Urinary bladder (tissue), 4 donors: ENCODE measurements around the gene HMCN2. TPM values are rescaled to one million over a fixed set of nuclear protein-coding genes. Genes with fewer than 3 reads are reported as not detected.
A peak's percentile ranks its signal among the peaks of the same experiment; 100 is the strongest.

ENCODE experiments used
- DNase-seq: peaks from one replicate; pipeline ENCODE4 v3.0.0-alpha.2; 2015; ENCODE audit errors: extremely low spot score
- H3K27ac ChIP-seq: one replicate; pipeline ENCODE4 v1.5.1; 2013; ENCODE audit warnings: low read depth, mild to moderate bottlenecking, moderate library complexity
- H3K36me3 ChIP-seq: one replicate; pipeline ENCODE4 v1.6.1; 2013; ENCODE audit warnings: mild to moderate bottlenecking, moderate library complexity; ENCODE audit not compliant: insufficient read depth
- H3K4me1 ChIP-seq: one replicate; pipeline ENCODE4 v1.6.1; 2013; ENCODE audit warnings: mild to moderate bottlenecking, moderate library complexity; ENCODE audit not compliant: insufficient read depth
- H3K4me3 ChIP-seq: one replicate; pipeline ENCODE4 v1.5.1; 2013; ENCODE audit warnings: low read depth, low read length
- WGBS: extraction: QIAGEN DNeasy Blood & Tissue Kit; methylation state at CpG from one replicate; pipeline ENCODE4 v1.1.7; 2013; 5-methylcytosine and 5-hydroxymethylcytosine counted together
- polyA plus RNA-seq: library from polyadenylated mRNA; stranded (reverse); fragments of 200-250 nt; gene quantifications from one replicate; pipeline ENCODE4 v1.2.3, GENCODE V29; 2013
- small RNA-seq: library from RNA; depleted of rRNA; stranded (forward); fragments of <200 nt; gene quantifications from one replicate; pipeline ENCODE3, GENCODE V24; 2014
- total RNA-seq: library from RNA; depleted of rRNA; stranded (reverse); fragments of >200 nt; gene quantifications from one replicate; pipeline ENCODE4 v1.2.3, GENCODE V29; 2014
- donor health status: healthy with polysubstance abuse.
- donor health status: healthy.

Gene HMCN2
- total and polyA plus RNA-seq, 2 donors: 14.6 to 15.9 TPM

GRCh38 chr9:130477564-130477963 is 212.0 kb downstream of the HMCN2 start:
- Histone ChIP-seq H3K4me1 (no peaks in the 10 kb centered on the region), H3K4me3 (no peak overlapping the region), H3K27ac (no peak overlapping the region), H3K36me3 (peaks cover 2% of the 10 kb centered on the region)
- DNase-seq: no peak
- 93% methylated on average over 12 of the region's 12 CpGs for WGBS

GRCh38 chr9:130478152-130478551 is 212.6 kb downstream of the HMCN2 start:
- no peak for DNase-seq
- Histone ChIP-seq H3K27ac (no peak overlapping the region), H3K4me1 (no peaks in the 10 kb centered on the region), H3K36me3 (peaks cover 2% of the 10 kb centered on the region), H3K4me3 (no peak overlapping the region)
- 88% methylated on average over 9 of the region's 9 CpGs for WGBS

- peaks cover 2% of the 10 kb centered on the region for H3K36me3 ChIP-seq
- no peak overlapping the region for H3K27ac ChIP-seq
- H3K4me1 ChIP-seq: no peaks in the 10 kb centered on the region
- H3K4me3 ChIP-seq: no peak overlapping the region
- 82% methylated on average over 35 of the region's 35 CpGs for WGBS
- no peak for DNase-seq
Observed at GRCh38 chr9:130478736-130479575, 213.4 kb downstream of the HMCN2 start.

- no peak for DNase-seq
- peaks cover 2% of the 10 kb centered on the region for H3K36me3 ChIP-seq
- H3K4me3 ChIP-seq: no peak overlapping the region
- no peaks in the 10 kb centered on the region for H3K4me1 ChIP-seq
- WGBS: 88% methylated on average over 19 of the region's 19 CpGs
- H3K27ac ChIP-seq: no peak overlapping the region
Observed at GRCh38 chr9:130479587-130479986, 214.0 kb downstream of the HMCN2 start.

- no peaks in the 10 kb centered on the region for H3K4me1 ChIP-seq
- WGBS: 80% methylated on average over 16 of the region's 16 CpGs
- H3K27ac ChIP-seq: no peak overlapping the region
- H3K36me3 ChIP-seq: peaks cover 2% of the 10 kb centered on the region
- no peak overlapping the region for H3K4me3 ChIP-seq
- no peak for DNase-seq
Observed at GRCh38 chr9:130480673-130481072, 215.1 kb downstream of the HMCN2 start.

- WGBS: 63% methylated on average over 5 of the region's 5 CpGs
- DNase-seq: no peak
- peaks cover 2% of the 10 kb centered on the region for H3K36me3 ChIP-seq
Observed at GRCh38 chr9:130482463-130482862, 216.9 kb downstream of the HMCN2 start.

GRCh38 chr9:130483371-130483971 is 217.9 kb downstream of the HMCN2 start:
- H3K4me3 ChIP-seq: no peak overlapping the region
- WGBS: 66% methylated on average over 16 of the region's 16 CpGs
- peak; percentile 40 for DNase-seq
- peaks cover 2% of the 10 kb centered on the region for H3K36me3 ChIP-seq
- H3K27ac ChIP-seq: no peak overlapping the region
- no peaks in the 10 kb centered on the region for H3K4me1 ChIP-seq

More at GRCh38 chr9:130482463-130482862, 216.9 kb downstream of the HMCN2 start:
- Histone ChIP-seq H3K4me3 (no peak overlapping the region), H3K4me1 (no peaks in the 10 kb centered on the region), H3K27ac (no peak overlapping the region)

Small RNAs within 50 kb of the gene (small RNA-seq; reads per million reads assigned to genes)
- gene RN7SL665P: not detected

Other genes with a start within 250 kb of the HMCN2 start
- 121 TPM for gene FNBP1, start 222.6 kb upstream of the HMCN2 start, total RNA-seq
- 107 TPM for gene FNBP1, start 222.6 kb upstream of the HMCN2 start, polyA plus RNA-seq
- gene GPR107, start 211.9 kb upstream of the HMCN2 start, total RNA-seq: 30.1 TPM
- gene GPR107, start 211.9 kb upstream of the HMCN2 start, polyA plus RNA-seq: 27.6 TPM
- gene NCS1, start 93.4 kb upstream of the HMCN2 start, total RNA-seq: 32.5 TPM
- 83.9 TPM for gene NCS1, start 93.4 kb upstream of the HMCN2 start, polyA plus RNA-seq
- gene ASS1, start 179.2 kb downstream of the HMCN2 start, total RNA-seq: 59.5 TPM
- gene ASS1, start 179.2 kb downstream of the HMCN2 start, polyA plus RNA-seq: 115 TPM